Endothelial cell of umbilical vein (primary cell): ENCODE data around the gene SEMG2. TPM values are rescaled to one million over a fixed set of nuclear protein-coding genes. Genes with fewer than 3 reads are reported as not detected.

Source experiments
- BruUV-seq: library from RNA; stranded (reverse); fragments of 400-500 nt; replicated peaks from 2 replicates; lab custom pipeline; 2021; lab: Mats Ljungman, UMichigan
- CTCF ChIA-PET: fragments of 300-600, 350-600 bp; sonication (Branson Sonifier 250); formaldehyde crosslinking; loops from one replicate; lab custom pipeline; 2021; ENCODE audit warnings: antibody characterized with exemption, inconsistent platforms; lab: Charles Lee
- POLR2A ChIA-PET: fragments of 300-600, 350-600 bp; sonication (Branson Sonifier 250); formaldehyde crosslinking; loops from one replicate; lab custom pipeline; 2021; ENCODE audit warnings: antibody characterized with exemption, inconsistent platforms; lab: Charles Lee
- DNase-seq: peaks from one replicate; pipeline ENCODE4 v3.0.0-alpha.2; 2011; ENCODE audit warnings: low read depth, low spot score
- FAIRE-seq: peaks from 2 replicates; lab custom pipeline; 2011; peaks lifted over from hg19 to GRCh38; lab: Jason Lieb, UNC
- H2AFZ ChIP-seq: 2 replicates; pipeline ENCODE4 v1.6.0; 2012; ENCODE audit warnings: low read depth, low read length, control low read depth, inconsistent platforms
- H3K27ac ChIP-seq: 2 replicates; pipeline ENCODE4 v1.5.1; 2011; ENCODE audit warnings: low read depth, mild to moderate bottlenecking, control low read depth, low read length, moderate library complexity; ENCODE audit not compliant: insufficient read depth
- H3K27me3 ChIP-seq, 2 experiments: 2 replicates each; pipeline versions ENCODE4 v1.6.0 to v1.6.1; 2011; ENCODE audit warnings: low read length in 2 of 2, mixed read lengths in 1 of 2; ENCODE audit not compliant: control insufficient read depth in 2 of 2, insufficient read depth in 2 of 2
- H3K36me3 ChIP-seq, 2 experiments: 2 replicates in 1 of 2; 3 replicates in 1 of 2; pipeline ENCODE4 v1.5.1; 2011; ENCODE audit warnings: low read length in 2 of 2, mild to moderate bottlenecking in 1 of 2, moderate library complexity in 1 of 2; ENCODE audit not compliant: control insufficient read depth in 2 of 2, insufficient read depth in 2 of 2; ENCODE audit errors: extremely low read depth in 1 of 2
- H3K4me1 ChIP-seq: 3 replicates; pipeline ENCODE4 v1.5.1; 2011; ENCODE audit warnings: mild to moderate bottlenecking, low read length; ENCODE audit not compliant: control insufficient read depth, insufficient read depth; ENCODE audit errors: extremely low read depth
- H3K4me2 ChIP-seq: 2 replicates; pipeline ENCODE4 v1.6.1; 2011; ENCODE audit warnings: low read length, control low read depth, mixed read lengths; ENCODE audit not compliant: insufficient read depth
- H3K4me3 ChIP-seq, 3 experiments: fragments of 200-600 bp in 1 of 3; sonication (generic), shearing (Covaris generic) in 1 of 3; replicated peaks in 1 of 3; 2 replicates each; pipeline ENCODE4 v1.5.1; 2011 to 2016; ENCODE audit warnings: control low read depth in 3 of 3, low read length in 3 of 3, mild to moderate bottlenecking in 2 of 3, inconsistent platforms in 1 of 3, low read depth in 1 of 3, moderate library complexity in 1 of 3; ENCODE audit not compliant: insufficient read depth in 1 of 3
- H3K79me2 ChIP-seq: 2 replicates; pipeline ENCODE4 v1.6.0; 2012; ENCODE audit warnings: low read length, inconsistent platforms; ENCODE audit not compliant: control insufficient read depth, insufficient read depth
- H3K9ac ChIP-seq: replicated peaks from 2 replicates; pipeline ENCODE3; 2011; ENCODE audit warnings: low read length, control low read depth; ENCODE audit not compliant: insufficient read depth; ENCODE audit errors: extremely low read depth
- H3K9me1 ChIP-seq: replicated peaks from 3 replicates; pipeline ENCODE4 v1.6.0; 2011; ENCODE audit warnings: mild to moderate bottlenecking, low read length; ENCODE audit not compliant: control insufficient read depth, insufficient read depth; ENCODE audit errors: extremely low read depth
- H3K9me3 ChIP-seq: replicated peaks from 2 replicates; pipeline ENCODE4 v1.5.1; 2012; ENCODE audit warnings: low read length, inconsistent platforms; ENCODE audit not compliant: control insufficient read depth, insufficient read depth
- H4K20me1 ChIP-seq: replicated peaks from 2 replicates; pipeline ENCODE3; 2011; ENCODE audit warnings: mild to moderate bottlenecking, low read length; ENCODE audit not compliant: control insufficient read depth, insufficient read depth; ENCODE audit errors: extremely low read depth
- EZH2 ChIP-seq: IDR thresholded peaks from 2 replicates; pipeline ENCODE4 v1.6.1; 2012; ENCODE audit warnings: borderline replicate concordance, low read depth, mild to moderate bottlenecking, moderate library complexity, low read length, inconsistent platforms; ENCODE audit not compliant: severe bottlenecking
- FOS ChIP-seq: IDR thresholded peaks from 2 replicates; pipeline ENCODE4 v1.6.1; 2011; ENCODE audit warnings: mild to moderate bottlenecking, low read length, moderate library complexity, borderline replicate concordance; ENCODE audit not compliant: insufficient read depth
- GATA2 ChIP-seq: IDR thresholded peaks from 2 replicates; pipeline ENCODE4 v1.7.0; 2011; ENCODE audit warnings: low read depth, mild to moderate bottlenecking, moderate library complexity, mixed read lengths, low read length; ENCODE audit not compliant: insufficient read length, insufficient read depth
- JUN ChIP-seq: IDR thresholded peaks from 2 replicates; pipeline ENCODE4 v1.6.1; 2011; ENCODE audit warnings: borderline replicate concordance, low read depth; ENCODE audit not compliant: insufficient read length, insufficient read depth
- MYC ChIP-seq: IDR thresholded peaks from one replicate; pipeline ENCODE4 v1.6.1; 2011; ENCODE audit warnings: mild to moderate bottlenecking, low read depth, low read length
- POLR2A ChIP-seq: IDR thresholded peaks from 2 replicates; pipeline ENCODE4 v1.6.1; 2012; ENCODE audit warnings: low read depth, mild to moderate bottlenecking, control low read depth, low read length
- POLR2AphosphoS5 ChIP-seq: IDR thresholded peaks from 2 replicates; pipeline ENCODE4 v1.6.1; 2012; ENCODE audit warnings: low read depth, mild to moderate bottlenecking, control low read depth, low read length, moderate library complexity; ENCODE audit not compliant: insufficient read depth
- dilution Hi-C: fragments of 300-500 bp; cut with MboI; formaldehyde crosslinking; loops from one replicate; pipeline ENCODE4 v1.15.0; 2019; ENCODE audit warnings: low sequenced_read_pairs; ENCODE audit not compliant: extremely low pct_ligation_motif_present
- intact Hi-C: fragments of 100-400 bp; cut with micrococcal nuclease; formaldehyde crosslinking; loops from one replicate; pipeline ENCODE4 v1.10.0; 2022
- polyA plus RNA-seq, 4 experiments: library from polyadenylated mRNA; depleted of rRNA in 3 of 4; stranded (reverse) in 3 of 4; unstranded in 1 of 4; fragments of >200 nt; gene quantifications; 2 replicates each; pipeline versions ENCODE4 v1.2.1 to v1.2.3, GENCODE V29; 2011 to 2012; ENCODE audit warnings: missing spikeins in 1 of 4
- total RNA-seq: library from RNA; stranded (reverse); gene quantifications from 2 replicates; pipeline ENCODE4 v1.2.3, GENCODE V29; 2021
- TF ChIP-seq, protein P1 (sequence below): IDR thresholded peaks from 2 replicates; pipeline ENCODE4 v1.6.1; 2011; ENCODE audit not compliant: insufficient read depth, insufficient read length
- TF ChIP-seq, protein P2 (sequence below), 2 donors: IDR thresholded peaks; 1 replicate in 1 of 2; 2 replicates in 1 of 2; pipeline ENCODE4 v1.5.1; 2011; ENCODE audit warnings: low read length in 2 of 2, mild to moderate bottlenecking in 2 of 2, moderate library complexity in 2 of 2, control low read depth in 1 of 2, inconsistent platforms in 1 of 2, low read depth in 1 of 2; ENCODE audit not compliant: insufficient read depth in 1 of 2; ENCODE audit errors: extremely low read depth in 1 of 2

Gene SEMG2
- total and polyA plus RNA-seq, 2 donors (not counting 3 experiments of a cell fraction or from before 2014, with no cell fraction given), result not detected

DNA sequence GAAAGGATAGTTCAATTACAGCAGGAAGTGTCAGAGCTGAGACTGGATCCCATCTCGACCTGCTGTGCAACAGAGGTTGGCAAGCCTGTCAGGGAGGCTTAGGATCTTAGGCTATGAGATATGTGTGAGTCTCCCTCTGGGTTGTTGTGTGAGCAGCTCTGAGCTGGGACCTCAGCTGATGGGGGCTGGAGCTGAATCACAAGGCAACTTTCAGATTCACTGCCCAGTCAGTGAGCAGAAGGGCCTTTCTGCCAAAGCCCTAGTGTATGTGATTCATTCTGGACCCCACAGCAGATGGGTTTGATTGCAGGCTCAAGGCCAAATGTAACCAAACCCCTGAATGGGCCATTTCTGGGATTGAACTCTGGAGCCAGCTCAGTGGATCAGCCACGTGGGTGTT, 42.0 kb upstream of the SEMG2 start:
- Histone ChIP-seq H3K4me1 (no peaks in the 10 kb centered on the region), H3K9ac (no peak overlapping the region), H2AFZ (no peak overlapping the region), H3K36me3 (no peaks in the 10 kb centered on the region), H3K9me1 (no peaks in the 10 kb centered on the region), H3K4me2 (no peak overlapping the region), H3K27me3 (peaks cover 2 to 3% of the 10 kb centered on the region in 2 experiments), H3K4me3 (no peak overlapping the region), H3K79me2 (no peaks in the 10 kb centered on the region), H4K20me1 (no peaks in the 10 kb centered on the region), H3K9me3 (no peaks in the 10 kb centered on the region), H3K27ac (no peak overlapping the region)
- no peak for TF ChIP-seq MYC
- TF ChIP-seq EZH2, result no peak
- TF ChIP-seq, protein P1, sequence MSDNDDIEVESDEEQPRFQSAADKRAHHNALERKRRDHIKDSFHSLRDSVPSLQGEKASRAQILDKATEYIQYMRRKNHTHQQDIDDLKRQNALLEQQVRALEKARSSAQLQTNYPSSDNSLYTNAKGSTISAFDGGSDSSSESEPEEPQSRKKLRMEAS, result no peak
- no peak for TF ChIP-seq GATA2
- TF ChIP-seq, protein P2, sequence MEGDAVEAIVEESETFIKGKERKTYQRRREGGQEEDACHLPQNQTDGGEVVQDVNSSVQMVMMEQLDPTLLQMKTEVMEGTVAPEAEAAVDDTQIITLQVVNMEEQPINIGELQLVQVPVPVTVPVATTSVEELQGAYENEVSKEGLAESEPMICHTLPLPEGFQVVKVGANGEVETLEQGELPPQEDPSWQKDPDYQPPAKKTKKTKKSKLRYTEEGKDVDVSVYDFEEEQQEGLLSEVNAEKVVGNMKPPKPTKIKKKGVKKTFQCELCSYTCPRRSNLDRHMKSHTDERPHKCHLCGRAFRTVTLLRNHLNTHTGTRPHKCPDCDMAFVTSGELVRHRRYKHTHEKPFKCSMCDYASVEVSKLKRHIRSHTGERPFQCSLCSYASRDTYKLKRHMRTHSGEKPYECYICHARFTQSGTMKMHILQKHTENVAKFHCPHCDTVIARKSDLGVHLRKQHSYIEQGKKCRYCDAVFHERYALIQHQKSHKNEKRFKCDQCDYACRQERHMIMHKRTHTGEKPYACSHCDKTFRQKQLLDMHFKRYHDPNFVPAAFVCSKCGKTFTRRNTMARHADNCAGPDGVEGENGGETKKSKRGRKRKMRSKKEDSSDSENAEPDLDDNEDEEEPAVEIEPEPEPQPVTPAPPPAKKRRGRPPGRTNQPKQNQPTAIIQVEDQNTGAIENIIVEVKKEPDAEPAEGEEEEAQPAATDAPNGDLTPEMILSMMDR (IDR thresholded peaks at IDR 0.05; ENCODE audit: extremely low read depth in 1 of 2, insufficient read depth in 1 of 2, low read depth in 1 of 2, low read length in 2 of 2), result no peak
- no peak for TF ChIP-seq POLR2AphosphoS5
- TF ChIP-seq JUN, result no peak
- no peak for TF ChIP-seq POLR2A
- no peak for TF ChIP-seq FOS
- intact Hi-C loops (no loop called here), dilution Hi-C loops (no loop called here)
- ChIA-PET CTCF (no interaction called here), POLR2A (no interaction called here)
- DNase-seq, result no peak
- no peak for FAIRE-seq
- no TSS peak for BruUV-seq
